Neural cell (in vitro differentiated cells): ENCODE measurements around the gene CRADD.

Experiments used
- CTCF ChIP-seq: fragments of 450-650 bp; IDR thresholded peaks from 2 replicates; pipeline ENCODE4 v1.5.1; 2014; ENCODE audit warnings: antibody characterized with exemption, mild to moderate bottlenecking, moderate library complexity; ENCODE audit not compliant: poor library complexity, severe bottlenecking
- EZH2 ChIP-seq: fragments of 200-600, 300-800 bp; shearing (Covaris generic), sonication (generic); IDR thresholded peaks from 2 replicates; pipeline ENCODE4 v1.6.1; 2014; ENCODE audit warnings: antibody characterized with exemption, low read length, borderline replicate concordance, mild to moderate bottlenecking; ENCODE audit not compliant: insufficient read depth, poor library complexity, severe bottlenecking
- POLR2AphosphoS5 ChIP-seq: IDR thresholded peaks from 2 replicates; pipeline ENCODE4 v1.6.1; 2012
- REST ChIP-seq: IDR thresholded peaks from 2 replicates; pipeline ENCODE4 v1.6.1; 2012; ENCODE audit warnings: borderline replicate concordance

- TF ChIP-seq EZH2 (no peak), CTCF (no peak), REST (no peak), POLR2AphosphoS5 (no peak)
Measured at GRCh38 chr12:93702707-93703315, 25.6 kb downstream of the CRADD start.
